Tibial nerve (tissue), 4 donors: ENCODE data around the gene SCEL. TPM values are rescaled to one million over a fixed set of nuclear protein-coding genes. Genes with fewer than 3 reads are reported as not detected.
"Not testable (repeated sequence)": the region's sequence is repeated elsewhere in the genome, so short reads cannot be mapped to it uniquely, and the experiment has no call there.

ENCODE experiments used
- DNase-seq, 2 donors: peaks; one replicate each; pipeline ENCODE4 v3.0.0-alpha.2; 2019; ENCODE audit warnings: low spot score in 2 of 2
- H3K27ac ChIP-seq, 4 donors: fragments of 200-600 bp; sonication (generic) in 3 of 4; one replicate each; pipeline ENCODE4 v1.5.1; 2017 to 2019; ENCODE audit warnings: mild to moderate bottlenecking in 1 of 4
- H3K27me3 ChIP-seq, 2 donors: fragments of 200-600 bp; sonication (generic) in 1 of 2; one replicate each; pipeline versions ENCODE4 v1.5.1 to v1.6.0; 2017 to 2019
- H3K36me3 ChIP-seq, 3 donors: fragments of 200-600 bp; sonication (generic); one replicate each; pipeline ENCODE4 v1.5.1; 2018 to 2019
- H3K4me1 ChIP-seq, 4 donors: fragments of 200-600 bp; sonication (generic) in 3 of 4; one replicate each; pipeline ENCODE4 v1.5.1; 2017 to 2019
- H3K4me3 ChIP-seq, 4 donors: fragments of 200-600 bp; sonication (generic) in 3 of 4; one replicate each; pipeline ENCODE4 v1.5.1; 2017 to 2019; ENCODE audit warnings: mild to moderate bottlenecking in 1 of 4, moderate library complexity in 1 of 4
- H3K9me3 ChIP-seq, 4 donors: fragments of 200-600 bp; sonication (generic) in 3 of 4; one replicate each; pipeline ENCODE4 v1.5.1; 2017 to 2019
- CTCF ChIP-seq, 5 experiments: fragments of 200-600 bp in 3 of 5; fragments of 450-650 bp in 2 of 5; sonication (generic) in 3 of 5; IDR thresholded peaks; one replicate each; pipeline ENCODE4 v1.5.1; 2016 to 2019; ENCODE audit warnings: antibody characterized with exemption in 5 of 5, mild to moderate bottlenecking in 3 of 5, moderate library complexity in 2 of 5
- EP300 ChIP-seq, 2 donors: sonication (generic); formaldehyde crosslinking; IDR thresholded peaks; one replicate each; pipeline ENCODE4 v1.6.1; 2017; ENCODE audit warnings: antibody characterized with exemption in 2 of 2, mild to moderate bottlenecking in 1 of 2
- POLR2A ChIP-seq, 2 donors: fragments of 450-650 bp; IDR thresholded peaks; one replicate each; pipeline ENCODE4 v1.6.1; 2017; ENCODE audit warnings: antibody characterized with exemption in 2 of 2, mild to moderate bottlenecking in 2 of 2, moderate library complexity in 2 of 2
- WGBS, 2 donors: methylation state at CpG; one replicate each; pipeline ENCODE4 v1.1.5; 2018; 5-methylcytosine and 5-hydroxymethylcytosine counted together
- total RNA-seq, 4 donors: library from RNA; depleted of rRNA; stranded (reverse); fragments of >200 nt; gene quantifications; one replicate each; pipeline ENCODE4 v1.1.0, GENCODE V29; 2016

The SCEL gene
- total RNA-seq, 4 donors from 2014 or later: not detected

GRCh38 chr13:77650409-77650808 is 114.9 kb downstream of the SCEL start:
- no peak for TF ChIP-seq EP300 (IDR thresholded peaks at IDR 0.05)
- TF ChIP-seq POLR2A (IDR thresholded peaks at IDR 0.05): no peak
- TF ChIP-seq CTCF (IDR thresholded peaks at IDR 0.05): no peak
- Histone ChIP-seq H3K9me3 (peaks cover 0 to 14% (median 0%) of the 10 kb centered on the region in 4 donors), H3K27me3 (no peaks in the 10 kb centered on the region), H3K4me1 (no peaks in the 10 kb centered on the region), H3K27ac (no peak overlapping the region), H3K4me3 (no peak overlapping the region), H3K36me3 (no peaks in the 10 kb centered on the region)
- DNase-seq: no peak

DNA sequence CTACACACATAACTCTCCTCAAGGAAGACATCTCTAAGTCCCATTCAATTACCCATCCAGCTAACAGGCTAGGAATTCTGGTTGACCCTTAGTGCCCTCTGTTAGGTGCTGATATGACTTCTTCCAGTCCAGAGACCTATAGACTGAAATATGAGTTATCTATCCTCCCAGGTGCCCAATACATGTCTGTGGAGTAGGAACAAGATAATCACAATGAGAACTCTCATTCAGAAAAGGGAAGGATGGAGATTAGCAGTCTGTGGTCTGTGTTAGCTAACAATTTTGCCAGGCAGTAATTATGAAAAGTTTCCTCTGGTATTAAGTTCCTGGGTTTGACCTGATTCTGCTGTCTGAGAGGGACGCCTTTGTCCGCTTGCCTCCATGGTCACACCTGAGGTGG is 117.8 kb downstream of the SCEL start:
- Histone ChIP-seq H3K4me1 (no peaks in the 10 kb centered on the region), H3K27me3 (no peaks in the 10 kb centered on the region), H3K9me3 (peaks cover 0 to 23% (median 0%) of the 10 kb centered on the region in 4 donors), H3K27ac (no peak overlapping the region), H3K4me3 (no peak overlapping the region), H3K36me3 (no peaks in the 10 kb centered on the region)
- no peak for TF ChIP-seq POLR2A (IDR thresholded peaks at IDR 0.05)
- no peak for TF ChIP-seq EP300 (IDR thresholded peaks at IDR 0.05)
- no peak for TF ChIP-seq CTCF (IDR thresholded peaks at IDR 0.05)
- WGBS, 2 donors: 90 to 92% methylated on average over 2 of the region's 2 CpGs
- no peak for DNase-seq

GRCh38 chr13:77660016-77660415 is 124.5 kb downstream of the SCEL start:
- not testable (repeated sequence) for H3K27ac ChIP-seq, DNase-seq, H3K27me3 ChIP-seq, H3K36me3 ChIP-seq, H3K4me1 ChIP-seq, H3K4me3 ChIP-seq
- H3K9me3 ChIP-seq: peaks cover 0 to 21% (median 0%) of the 10 kb centered on the region in 4 donors
- 88 to 94% methylated on average over 20 to 21 of the region's 23 CpGs for WGBS, 2 donors

- H3K27ac ChIP-seq: no peak overlapping the region
- H3K4me3 ChIP-seq: no peak overlapping the region
- 77 to 95% methylated on average over 7 to 12 of the region's 15 CpGs for WGBS, 2 donors
- H3K36me3 ChIP-seq: no peaks in the 10 kb centered on the region
- TF ChIP-seq CTCF (IDR thresholded peaks at IDR 0.05): no peak
- no peak for TF ChIP-seq EP300 (IDR thresholded peaks at IDR 0.05)
- TF ChIP-seq POLR2A (IDR thresholded peaks at IDR 0.05): no peak
- no peaks in the 10 kb centered on the region for H3K27me3 ChIP-seq
- no peaks in the 10 kb centered on the region for H3K4me1 ChIP-seq
- H3K9me3 ChIP-seq: peaks cover 0 to 19% (median 0%) of the 10 kb centered on the region in 4 donors
- no peak for DNase-seq
These were observed 125.3 kb downstream of the SCEL start for GRCh38 chr13:77660841-77661250.

GRCh38 chr13:77662301-77662700 is 126.8 kb downstream of the SCEL start:
- H3K4me1 ChIP-seq, H3K27me3 ChIP-seq, H3K27ac ChIP-seq, H3K36me3 ChIP-seq, H3K4me3 ChIP-seq, DNase-seq: not testable (repeated sequence)
- H3K9me3 ChIP-seq: peaks cover 0 to 13% (median 0%) of the 10 kb centered on the region in 4 donors
- 91 to 93% methylated on average over 16 of the region's 16 CpGs for WGBS, 2 donors

GRCh38 chr13:77662831-77663230 is 127.3 kb downstream of the SCEL start:
- DNase-seq, H3K36me3 ChIP-seq, H3K27ac ChIP-seq, H3K27me3 ChIP-seq, H3K4me1 ChIP-seq, H3K4me3 ChIP-seq: not testable (repeated sequence)
- peaks cover 0 to 13% (median 0%) of the 10 kb centered on the region in 4 donors for H3K9me3 ChIP-seq
- 94% methylated on average over 12 of the region's 15 CpGs; no CpG with 5 or more reads in 1 of the 2 donors for WGBS, 2 donors

DNA sequence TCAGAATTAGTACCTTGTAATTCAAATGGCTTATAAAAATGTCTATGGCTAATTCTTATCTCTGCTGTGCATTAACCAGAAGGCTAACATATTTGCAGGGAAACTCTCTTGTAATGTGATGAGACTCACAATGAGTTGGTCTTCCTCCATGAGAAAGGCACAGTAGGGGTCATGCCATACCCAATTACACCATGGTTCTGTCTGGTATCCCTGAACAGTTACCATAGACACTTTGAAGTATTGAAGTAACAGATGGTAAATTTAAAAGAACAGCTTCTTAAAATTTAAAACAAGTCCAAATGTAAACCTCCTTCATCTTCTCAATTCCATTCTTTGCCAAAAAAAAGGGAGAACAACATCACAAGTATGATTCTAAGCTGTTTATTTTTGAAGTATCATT is 139.3 kb downstream of the SCEL start:
- Histone ChIP-seq H3K27ac (no peak overlapping the region), H3K27me3 (no peaks in the 10 kb centered on the region), H3K9me3 (peaks cover 0 to 9% (median 0%) of the 10 kb centered on the region in 4 donors), H3K4me1 (no peaks in the 10 kb centered on the region), H3K36me3 (no peaks in the 10 kb centered on the region), H3K4me3 (no peak overlapping the region)
- no peak for DNase-seq
- no peak for TF ChIP-seq CTCF (IDR thresholded peaks at IDR 0.05)
- TF ChIP-seq EP300 (IDR thresholded peaks at IDR 0.05): no peak
- TF ChIP-seq POLR2A (IDR thresholded peaks at IDR 0.05): no peak
